Small intestine (tissue), 7 donors: ENCODE measurements around the gene SPAG16. TPM values are rescaled to one million over a fixed set of nuclear protein-coding genes. Genes with fewer than 3 reads are reported as not detected.

Experiments
- DNase-seq, 2 donors: peaks; one replicate each; pipeline versions ENCODE4 v3.0.0 to v3.0.0-alpha.2; 2013
- FAIRE-seq: peaks from 2 replicates; lab custom pipeline; 2012; peaks lifted over from hg19 to GRCh38; lab: Jason Lieb, UNC
- H3K27ac ChIP-seq, 3 donors: one replicate each; pipeline ENCODE4 v1.5.1; 2013; ENCODE audit warnings: low read length in 2 of 3, mild to moderate bottlenecking in 2 of 3, control low read depth in 1 of 3, inconsistent platforms in 1 of 3, low read depth in 1 of 3, moderate library complexity in 1 of 3
- H3K27me3 ChIP-seq, 3 donors: one replicate each; pipeline ENCODE4 v1.6.1; 2013; ENCODE audit warnings: low read length in 3 of 3, inconsistent platforms in 1 of 3; ENCODE audit not compliant: control insufficient read depth in 3 of 3, insufficient read depth in 3 of 3
- H3K36me3 ChIP-seq, 3 donors: one replicate each; pipeline ENCODE4 v1.6.1; 2013; ENCODE audit warnings: low read length in 3 of 3, inconsistent platforms in 1 of 3, low read depth in 1 of 3, mild to moderate bottlenecking in 1 of 3, moderate library complexity in 1 of 3; ENCODE audit not compliant: control insufficient read depth in 3 of 3, insufficient read depth in 2 of 3
- H3K4me1 ChIP-seq, 3 donors: one replicate each; pipeline ENCODE4 v1.6.1; 2013; ENCODE audit warnings: low read length in 2 of 3, inconsistent platforms in 1 of 3, low read depth in 1 of 3, mild to moderate bottlenecking in 1 of 3, moderate library complexity in 1 of 3; ENCODE audit not compliant: control insufficient read depth in 3 of 3, insufficient read depth in 2 of 3
- H3K4me3 ChIP-seq, 3 donors: one replicate each; pipeline ENCODE4 v1.5.1; 2013; ENCODE audit warnings: low read length in 3 of 3, control low read depth in 1 of 3, inconsistent platforms in 1 of 3, low read depth in 1 of 3, mild to moderate bottlenecking in 1 of 3, moderate library complexity in 1 of 3
- H3K9me3 ChIP-seq, 2 donors: one replicate each; pipeline ENCODE4 v1.6.1; 2013; ENCODE audit warnings: low read depth in 1 of 2, low read length in 1 of 2; ENCODE audit not compliant: control insufficient read depth in 2 of 2, insufficient read depth in 1 of 2
- WGBS, 3 donors: extraction: QIAGEN DNeasy Blood & Tissue Kit; methylation state at CpG; one replicate each; pipeline ENCODE4 v1.1.7; 2013; 5-methylcytosine and 5-hydroxymethylcytosine counted together
- polyA plus RNA-seq, 4 donors: library from polyadenylated mRNA; stranded (reverse) in 3 of 4; unstranded in 1 of 4; fragments of 200-250 nt in 3 of 4; fragments of 120-200 nt in 1 of 4; gene quantifications; one replicate each; pipeline versions ENCODE4 v1.2.1 to v1.2.3, GENCODE V29; 2013
- donor health status: healthy with polysubstance abuse.
- donor health status: control.
- donor health status: control.
- donor health status: Bipolar disorder and iron deficiency.
- donor health status: healthy.

SPAG16 gene
- polyA plus RNA-seq, 4 donors, result 15.4 to 52.5 (median 18.9) TPM

DNA sequence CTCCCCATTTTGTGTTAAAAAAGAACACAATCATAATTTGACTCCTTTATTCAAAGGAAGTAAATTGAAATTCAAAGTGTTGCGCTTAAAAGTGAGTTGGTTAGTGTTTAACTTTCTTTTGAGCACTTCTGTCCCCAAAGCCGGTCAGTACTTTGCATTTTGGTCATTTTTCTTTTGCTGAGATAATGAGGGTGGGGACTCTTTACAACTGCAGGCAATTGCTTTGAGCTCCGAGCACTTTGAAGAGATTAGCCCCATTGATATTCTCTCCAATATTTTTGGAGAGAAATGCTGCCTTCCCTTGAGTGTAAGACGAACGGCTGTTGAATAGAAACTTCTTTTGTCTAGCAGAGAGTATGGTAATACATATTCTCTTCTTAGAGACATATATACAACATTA, 885.0 kb downstream of the SPAG16 start:
- no peaks in the 10 kb centered on the region for H3K36me3 ChIP-seq
- H3K27me3 ChIP-seq, result no peaks in the 10 kb centered on the region
- DNase-seq (no peak), FAIRE-seq (no peak)
- H3K4me3 ChIP-seq, result no peak overlapping the region
- H3K27ac ChIP-seq, result no peak overlapping the region
- no peaks in the 10 kb centered on the region for H3K9me3 ChIP-seq
- H3K4me1 ChIP-seq, result no peaks in the 10 kb centered on the region
- WGBS, 3 donors, result 37 to 67% (median 45%) methylated on average over 5 of the region's 5 CpGs

GRCh38 chr2:214169736-214170135, 885.5 kb downstream of the SPAG16 start:
- Histone ChIP-seq H3K4me3 (no peak overlapping the region), H3K27ac (no peak overlapping the region), H3K9me3 (no peaks in the 10 kb centered on the region), H3K36me3 (no peaks in the 10 kb centered on the region), H3K27me3 (no peaks in the 10 kb centered on the region), H3K4me1 (no peaks in the 10 kb centered on the region)
- no peak for DNase-seq
- WGBS, 3 donors, result 49 to 65% (median 60%) methylated on average over 2 of the region's 2 CpGs
- FAIRE-seq, result no peak

DNA sequence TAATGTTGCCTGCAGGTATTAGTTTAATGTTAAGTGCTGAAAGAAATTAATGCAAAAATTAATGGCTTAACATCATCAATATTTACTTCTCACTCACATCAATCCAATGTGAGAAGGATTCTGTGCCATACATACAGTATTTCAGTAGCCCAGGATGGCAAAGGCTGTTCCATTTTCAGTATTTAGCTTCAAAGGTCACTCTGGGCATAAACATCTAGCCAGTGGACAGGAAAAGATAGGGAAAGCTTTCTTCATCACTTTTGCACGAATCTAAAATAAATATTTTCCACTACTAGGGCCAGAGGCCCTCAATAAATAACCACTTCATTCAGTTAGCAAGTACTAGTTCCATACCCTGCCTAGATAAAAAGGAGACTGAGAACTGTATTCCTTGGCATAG, 890.3 kb downstream of the SPAG16 start:
- DNase-seq (no peak), FAIRE-seq (no peak)
- Histone ChIP-seq H3K36me3 (no peaks in the 10 kb centered on the region), H3K9me3 (no peaks in the 10 kb centered on the region), H3K27ac (no peak overlapping the region), H3K4me3 (no peak overlapping the region), H3K4me1 (no peaks in the 10 kb centered on the region), H3K27me3 (no peaks in the 10 kb centered on the region)
- 9 to 20% (median 19%) methylated on average over 1 of the region's 1 CpG for WGBS, 3 donors

- H3K4me3 ChIP-seq, result no peak overlapping the region
- no peak overlapping the region for H3K27ac ChIP-seq
- H3K4me1 ChIP-seq, result no peaks in the 10 kb centered on the region
- no peaks in the 10 kb centered on the region for H3K9me3 ChIP-seq
- H3K27me3 ChIP-seq, result no peaks in the 10 kb centered on the region
- no peaks in the 10 kb centered on the region for H3K36me3 ChIP-seq
- DNase-seq (no peak), FAIRE-seq (no peak)
- WGBS, 3 donors, result 76 to 97% (median 96%) methylated on average over 1 of the region's 1 CpG
Observed at GRCh38 chr2:214180071-214180470, 895.8 kb downstream of the SPAG16 start.

- Histone ChIP-seq H3K4me1 (no peaks in the 10 kb centered on the region), H3K4me3 (no peak overlapping the region), H3K27me3 (no peaks in the 10 kb centered on the region), H3K27ac (no peak overlapping the region), H3K36me3 (no peaks in the 10 kb centered on the region), H3K9me3 (no peaks in the 10 kb centered on the region)
- WGBS, 3 donors, result 43 to 67% (median 48%) methylated on average over 3 of the region's 3 CpGs
- no peak for FAIRE-seq
- DNase-seq, result no peak
Observed at GRCh38 chr2:214180686-214181085, 896.4 kb downstream of the SPAG16 start.

GRCh38 chr2:214184461-214184860, 900.2 kb downstream of the SPAG16 start:
- H3K4me1 ChIP-seq, result no peaks in the 10 kb centered on the region
- no peak overlapping the region for H3K4me3 ChIP-seq
- H3K9me3 ChIP-seq, result no peaks in the 10 kb centered on the region
- H3K36me3 ChIP-seq, result no peaks in the 10 kb centered on the region
- 9 to 29% (median 28%) methylated on average over 2 of the region's 2 CpGs for WGBS, 3 donors
- H3K27me3 ChIP-seq, result no peaks in the 10 kb centered on the region
- FAIRE-seq (no peak), DNase-seq (no peak)
- H3K27ac ChIP-seq, result no peak overlapping the region

DNA sequence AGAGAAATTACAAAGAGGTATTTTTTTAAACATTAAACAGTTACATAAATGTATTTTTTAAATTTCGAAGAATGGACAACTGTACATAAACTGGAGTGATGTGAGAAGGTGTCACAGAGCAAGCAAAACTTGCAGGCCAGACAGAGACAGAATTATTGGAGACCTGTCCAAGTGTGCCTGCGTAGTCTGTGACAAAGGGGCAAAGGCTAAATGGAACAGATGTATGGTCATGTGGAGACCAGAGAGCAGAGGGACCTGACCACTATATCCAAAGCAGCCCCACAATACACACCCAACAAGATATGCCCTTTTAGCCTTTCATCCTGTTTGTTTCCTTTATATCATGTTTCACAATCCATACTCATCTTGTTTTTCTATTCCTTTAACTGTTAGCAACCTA, 901.3 kb downstream of the SPAG16 start:
- FAIRE-seq (no peak), DNase-seq (peak in 1 of 2 donors; percentile 1)
- 58 to 70% (median 65%) methylated on average over 2 of the region's 2 CpGs for WGBS, 3 donors
- Histone ChIP-seq H3K9me3 (no peaks in the 10 kb centered on the region), H3K27me3 (no peaks in the 10 kb centered on the region), H3K4me3 (no peak overlapping the region), H3K36me3 (no peaks in the 10 kb centered on the region), H3K4me1 (no peaks in the 10 kb centered on the region), H3K27ac (no peak overlapping the region)

DNA sequence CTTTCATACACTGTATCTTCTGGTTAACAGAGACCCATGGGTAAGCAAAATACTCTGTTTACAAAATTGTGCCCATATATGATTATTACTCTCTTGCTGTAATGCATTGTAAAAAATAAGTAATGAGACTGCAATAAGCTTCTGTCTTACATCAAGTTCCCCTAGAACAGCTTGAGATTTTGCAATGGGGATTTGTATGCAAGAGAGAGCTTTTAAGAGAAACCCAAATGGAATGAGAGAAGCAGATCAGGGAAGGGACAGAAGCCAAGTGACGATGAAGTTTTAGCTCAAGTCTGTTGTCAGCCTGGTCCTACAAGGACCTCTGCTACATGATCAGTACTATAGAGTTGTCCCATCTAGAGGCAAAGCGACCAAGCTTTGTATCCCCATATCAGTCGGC, 908.4 kb downstream of the SPAG16 start:
- H3K4me1 ChIP-seq, result no peaks in the 10 kb centered on the region
- FAIRE-seq (no peak), DNase-seq (no peak)
- H3K27ac ChIP-seq, result no peak overlapping the region
- H3K27me3 ChIP-seq, result no peaks in the 10 kb centered on the region
- H3K9me3 ChIP-seq, result no peaks in the 10 kb centered on the region
- WGBS, 3 donors, result 83 to 90% (median 90%) methylated on average over 3 of the region's 3 CpGs
- H3K36me3 ChIP-seq, result no peaks in the 10 kb centered on the region
- H3K4me3 ChIP-seq, result no peak overlapping the region

DNA sequence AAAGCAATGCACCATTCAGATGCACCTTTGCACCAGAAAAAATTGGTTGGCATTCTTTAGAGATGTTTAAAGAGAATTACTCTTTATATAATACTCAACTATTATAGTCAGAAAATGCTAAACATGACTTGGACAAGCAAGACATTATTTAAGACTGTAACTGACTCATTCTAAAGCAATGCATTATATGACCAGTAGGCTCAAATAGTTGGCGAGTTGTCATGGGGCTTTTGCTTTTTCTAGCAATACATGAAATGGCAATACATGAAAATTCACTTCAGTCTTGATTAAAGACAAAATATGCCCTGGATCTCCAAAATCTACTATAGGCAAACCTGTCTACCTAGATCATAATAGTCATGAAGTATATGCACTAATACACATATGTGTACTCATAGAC, 909.7 kb downstream of the SPAG16 start:
- H3K36me3 ChIP-seq, result no peaks in the 10 kb centered on the region
- H3K9me3 ChIP-seq, result no peaks in the 10 kb centered on the region
- no peak for DNase-seq
- no peak for FAIRE-seq
- WGBS, 3 donors, result 68 to 76% (median 71%) methylated on average over 1 of the region's 1 CpG
- no peaks in the 10 kb centered on the region for H3K4me1 ChIP-seq
- no peaks in the 10 kb centered on the region for H3K27me3 ChIP-seq
- H3K4me3 ChIP-seq, result no peak overlapping the region
- H3K27ac ChIP-seq, result no peak overlapping the region
